HepG2 (cell line): ENCODE results near the gene CLEC16A. TPM values are rescaled to one million over a fixed set of nuclear protein-coding genes. Genes with fewer than 3 reads are reported as not detected.

Source experiments
- CHD4 ChIP-seq: fragments of 200-600 bp; sonication (generic); IDR thresholded peaks from 2 replicates; pipeline ENCODE4 v1.7.0; 2017; ENCODE audit warnings: mild to moderate bottlenecking, low read length, borderline replicate concordance
- FOXK2 ChIP-seq: fragments of 450-650 bp; IDR thresholded peaks from 2 replicates; pipeline ENCODE4 v1.6.1; 2016
- GATAD1 ChIP-seq: IDR thresholded peaks from 2 replicates; pipeline ENCODE4 v1.6.1; 2016; ENCODE audit warnings: missing genetic modification reagents, missing compliant biosample characterization
- JUN ChIP-seq: sonication (generic); formaldehyde crosslinking; IDR thresholded peaks from 2 replicates; pipeline ENCODE4 v1.4.0; 2020; ENCODE audit warnings: mild to moderate bottlenecking, missing genetic modification reagents
- KLF11 ChIP-seq: IDR thresholded peaks from 2 replicates; pipeline ENCODE4 v1.6.1; 2016; ENCODE audit warnings: missing compliant biosample characterization
- NFYB ChIP-seq: sonication (generic); formaldehyde crosslinking; IDR thresholded peaks from 2 replicates; pipeline ENCODE4 v1.4.0; 2020; ENCODE audit warnings: missing genetic modification reagents
- PCBP1 ChIP-seq: fragments of 200-400 bp; formaldehyde crosslinking; IDR thresholded peaks from 2 replicates; pipeline ENCODE4 v1.6.1; 2017; ENCODE audit warnings: mild to moderate bottlenecking, low read depth, low read length, borderline replicate concordance
- PRMT3 ChIP-seq: sonication (generic); formaldehyde crosslinking; IDR thresholded peaks from 2 replicates; pipeline ENCODE4 v1.8.1; 2022; ENCODE audit warnings: low read depth, mild to moderate bottlenecking, moderate library complexity, missing genetic modification reagents, borderline replicate concordance
- PRPF4 ChIP-seq: fragments of 200-400 bp; formaldehyde crosslinking; IDR thresholded peaks from 2 replicates; pipeline ENCODE4 v1.6.1; 2016; ENCODE audit warnings: low read length, low read depth; ENCODE audit not compliant: poor library complexity, severe bottlenecking
- RARA ChIP-seq: IDR thresholded peaks from 2 replicates; pipeline ENCODE4 v1.6.1; 2016; ENCODE audit warnings: missing genetic modification reagents, missing compliant biosample characterization
- ZNF3 ChIP-seq: IDR thresholded peaks from 2 replicates; pipeline ENCODE4 v1.7.0; 2017; ENCODE audit warnings: inconsistent platforms
- ZNF546 ChIP-seq: sonication (generic); formaldehyde crosslinking; conservative IDR thresholded peaks from 2 replicates; pipeline ENCODE4 v1.8.1; 2023; ENCODE audit warnings: mild to moderate bottlenecking, missing genetic modification reagents
- ZNF549 ChIP-seq: sonication (generic); formaldehyde crosslinking; IDR thresholded peaks from 2 replicates; pipeline ENCODE4 v1.5.0; 2020; ENCODE audit warnings: missing genetic modification reagents
- ZNF672 ChIP-seq: sonication (generic); formaldehyde crosslinking; IDR thresholded peaks from 2 replicates; pipeline ENCODE4 v1.8.1; 2022; ENCODE audit warnings: missing genetic modification reagents
- ZNF761 ChIP-seq: sonication (generic); formaldehyde crosslinking; conservative IDR thresholded peaks from 2 replicates; pipeline ENCODE4 v1.4.0; 2020; ENCODE audit warnings: mild to moderate bottlenecking, missing genetic modification reagents
- polyA plus RNA-seq, 8 experiments: library from polyadenylated mRNA; depleted of rRNA in 3 of 8; stranded (reverse) in 7 of 8; unstranded in 1 of 8; fragments of >200 nt; fragmentation: Illumina TruSeq in 4 of 8; extraction: Trizol in 4 of 8; gene quantifications; 2 replicates each; pipeline versions ENCODE4 v1.2.1 to v1.2.3, GENCODE V29; 2011 to 2016; ENCODE audit warnings: low read depth in 4 of 8, missing spikeins in 1 of 8, mixed read lengths in 1 of 8; ENCODE audit not compliant: insufficient read depth in 1 of 8
- total RNA-seq, 5 experiments: library from RNA; depleted of rRNA; stranded (reverse); fragments of >200 nt; fragmentation: Illumina TruSeq; extraction: Trizol; gene quantifications; 2 replicates each; pipeline ENCODE4 v1.2.3, GENCODE V29; 2016; ENCODE audit warnings: low read depth in 1 of 5
- TF ChIP-seq, protein P1 (sequence below): sonication (generic); formaldehyde crosslinking; IDR thresholded peaks from 2 replicates; pipeline ENCODE4 v1.4.0; 2020; ENCODE audit warnings: missing genetic modification reagents
- TF ChIP-seq, protein P2 (sequence below): sonication (generic); formaldehyde crosslinking; IDR thresholded peaks from 2 replicates; pipeline ENCODE4 v1.4.0; 2020; ENCODE audit warnings: missing genetic modification reagents
- TF ChIP-seq, protein P3 (sequence below): sonication (generic); formaldehyde crosslinking; IDR thresholded peaks from 2 replicates; pipeline ENCODE4 v1.8.1; 2023; ENCODE audit warnings: mild to moderate bottlenecking, missing genetic modification reagents, borderline replicate concordance
- TF ChIP-seq, protein P4 (sequence below): IDR thresholded peaks from 2 replicates; pipeline ENCODE4 v1.6.1; 2016; ENCODE audit warnings: mild to moderate bottlenecking, missing biosample characterization, missing genetic modification reagents
- TF ChIP-seq, protein P5 (sequence below): sonication (generic); formaldehyde crosslinking; IDR thresholded peaks from 2 replicates; pipeline ENCODE4 v1.4.0; 2020; ENCODE audit warnings: missing genetic modification reagents
- TF ChIP-seq, protein P6 (sequence below): sonication (generic); formaldehyde crosslinking; IDR thresholded peaks from 2 replicates; pipeline ENCODE4 v1.5.0; 2020; ENCODE audit warnings: mild to moderate bottlenecking, missing genetic modification reagents

CLEC16A gene
- total and polyA plus RNA-seq, 2 of the 13 experiments (the other 11 are each of a cell fraction or from before 2014, with no cell fraction given): 8.5 to 10.3 TPM

DNA sequence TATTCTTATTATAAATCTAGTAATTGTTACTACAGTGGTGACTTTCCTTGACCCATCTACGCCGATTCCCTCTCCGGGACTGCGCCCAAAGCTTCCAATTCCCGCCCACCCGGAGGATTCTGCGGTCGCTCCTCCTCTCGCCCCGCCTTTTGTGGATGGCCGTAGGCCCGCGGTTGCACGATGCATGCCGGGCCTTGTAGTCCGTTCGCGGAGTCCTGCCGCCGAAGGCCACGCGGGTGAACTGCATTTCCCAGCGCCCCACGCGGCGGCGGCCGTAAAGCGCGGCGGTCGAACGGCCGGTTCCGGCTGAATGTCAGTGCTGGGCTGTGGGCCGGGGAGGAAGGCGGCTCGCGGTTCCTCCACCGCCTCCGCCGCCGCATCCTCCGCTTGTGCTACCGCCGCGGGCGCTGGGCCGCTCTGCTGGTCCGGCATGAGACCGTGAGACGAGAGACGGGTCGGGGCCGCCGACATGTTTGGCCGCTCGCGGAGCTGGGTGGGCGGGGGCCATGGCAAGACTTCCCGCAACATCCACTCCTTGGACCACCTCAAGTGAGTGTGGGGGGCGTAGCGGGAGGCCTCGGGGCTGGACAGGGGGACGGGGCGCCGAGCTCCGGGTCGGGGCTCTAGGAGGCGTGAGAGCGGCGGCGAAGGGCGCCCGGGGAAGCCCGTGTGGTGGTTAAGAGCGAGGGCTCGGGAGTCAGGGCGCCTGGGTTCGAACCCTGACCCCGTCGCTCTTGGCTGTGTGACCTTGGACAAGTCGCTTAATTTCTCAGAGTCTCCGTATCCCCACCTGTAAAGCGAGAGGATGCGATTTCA, at the start of gene CLEC16A (continued):
- TF ChIP-seq PRPF4 (no peak), CHD4 (no peak), ZNF3 (CRISPR knock-in tag) (no peak), ZNF546 (peak; percentile 66; the same call in 1 of the 2 replicates), ZNF549 (CRISPR knock-in tag) (no peak), NFYB (peak; percentile 67; the same call in 1 of the 2 replicates), ZNF761 (0 out of 2 replicates have a peak, but pooled peaks have one; percentile 38), JUN (CRISPR knock-in tag) (peak; percentile 81), PCBP1 (no peak), ZNF672 (no peak), GATAD1 (CRISPR knock-in tag) (peak; percentile 97), RARA (peak; percentile 55; the same call in 1 of the 2 replicates), KLF11 (CRISPR knock-in tag) (peak; percentile 98), PRMT3 (no peak), FOXK2 (no peak)
- TF ChIP-seq, protein P1, sequence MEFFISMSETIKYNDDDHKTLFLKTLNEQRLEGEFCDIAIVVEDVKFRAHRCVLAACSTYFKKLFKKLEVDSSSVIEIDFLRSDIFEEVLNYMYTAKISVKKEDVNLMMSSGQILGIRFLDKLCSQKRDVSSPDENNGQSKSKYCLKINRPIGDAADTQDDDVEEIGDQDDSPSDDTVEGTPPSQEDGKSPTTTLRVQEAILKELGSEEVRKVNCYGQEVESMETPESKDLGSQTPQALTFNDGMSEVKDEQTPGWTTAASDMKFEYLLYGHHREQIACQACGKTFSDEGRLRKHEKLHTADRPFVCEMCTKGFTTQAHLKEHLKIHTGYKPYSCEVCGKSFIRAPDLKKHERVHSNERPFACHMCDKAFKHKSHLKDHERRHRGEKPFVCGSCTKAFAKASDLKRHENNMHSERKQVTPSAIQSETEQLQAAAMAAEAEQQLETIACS: 0 out of 2 replicates have a peak, but pooled peaks have one; percentile 40
- TF ChIP-seq, protein P2, sequence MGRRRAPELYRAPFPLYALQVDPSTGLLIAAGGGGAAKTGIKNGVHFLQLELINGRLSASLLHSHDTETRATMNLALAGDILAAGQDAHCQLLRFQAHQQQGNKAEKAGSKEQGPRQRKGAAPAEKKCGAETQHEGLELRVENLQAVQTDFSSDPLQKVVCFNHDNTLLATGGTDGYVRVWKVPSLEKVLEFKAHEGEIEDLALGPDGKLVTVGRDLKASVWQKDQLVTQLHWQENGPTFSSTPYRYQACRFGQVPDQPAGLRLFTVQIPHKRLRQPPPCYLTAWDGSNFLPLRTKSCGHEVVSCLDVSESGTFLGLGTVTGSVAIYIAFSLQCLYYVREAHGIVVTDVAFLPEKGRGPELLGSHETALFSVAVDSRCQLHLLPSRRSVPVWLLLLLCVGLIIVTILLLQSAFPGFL: no peak
- TF ChIP-seq, protein P3, sequence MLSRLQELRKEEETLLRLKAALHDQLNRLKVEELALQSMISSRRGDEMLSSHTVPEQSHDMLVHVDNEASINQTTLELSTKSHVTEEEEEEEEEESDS (CRISPR knock-in tag): no peak; the same call in 1 of the 2 replicates
- TF ChIP-seq, protein P4, sequence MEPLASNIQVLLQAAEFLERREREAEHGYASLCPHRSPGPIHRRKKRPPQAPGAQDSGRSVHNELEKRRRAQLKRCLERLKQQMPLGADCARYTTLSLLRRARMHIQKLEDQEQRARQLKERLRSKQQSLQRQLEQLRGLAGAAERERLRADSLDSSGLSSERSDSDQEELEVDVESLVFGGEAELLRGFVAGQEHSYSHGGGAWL (CRISPR knock-in tag): peak; percentile 97
- TF ChIP-seq, protein P5, sequence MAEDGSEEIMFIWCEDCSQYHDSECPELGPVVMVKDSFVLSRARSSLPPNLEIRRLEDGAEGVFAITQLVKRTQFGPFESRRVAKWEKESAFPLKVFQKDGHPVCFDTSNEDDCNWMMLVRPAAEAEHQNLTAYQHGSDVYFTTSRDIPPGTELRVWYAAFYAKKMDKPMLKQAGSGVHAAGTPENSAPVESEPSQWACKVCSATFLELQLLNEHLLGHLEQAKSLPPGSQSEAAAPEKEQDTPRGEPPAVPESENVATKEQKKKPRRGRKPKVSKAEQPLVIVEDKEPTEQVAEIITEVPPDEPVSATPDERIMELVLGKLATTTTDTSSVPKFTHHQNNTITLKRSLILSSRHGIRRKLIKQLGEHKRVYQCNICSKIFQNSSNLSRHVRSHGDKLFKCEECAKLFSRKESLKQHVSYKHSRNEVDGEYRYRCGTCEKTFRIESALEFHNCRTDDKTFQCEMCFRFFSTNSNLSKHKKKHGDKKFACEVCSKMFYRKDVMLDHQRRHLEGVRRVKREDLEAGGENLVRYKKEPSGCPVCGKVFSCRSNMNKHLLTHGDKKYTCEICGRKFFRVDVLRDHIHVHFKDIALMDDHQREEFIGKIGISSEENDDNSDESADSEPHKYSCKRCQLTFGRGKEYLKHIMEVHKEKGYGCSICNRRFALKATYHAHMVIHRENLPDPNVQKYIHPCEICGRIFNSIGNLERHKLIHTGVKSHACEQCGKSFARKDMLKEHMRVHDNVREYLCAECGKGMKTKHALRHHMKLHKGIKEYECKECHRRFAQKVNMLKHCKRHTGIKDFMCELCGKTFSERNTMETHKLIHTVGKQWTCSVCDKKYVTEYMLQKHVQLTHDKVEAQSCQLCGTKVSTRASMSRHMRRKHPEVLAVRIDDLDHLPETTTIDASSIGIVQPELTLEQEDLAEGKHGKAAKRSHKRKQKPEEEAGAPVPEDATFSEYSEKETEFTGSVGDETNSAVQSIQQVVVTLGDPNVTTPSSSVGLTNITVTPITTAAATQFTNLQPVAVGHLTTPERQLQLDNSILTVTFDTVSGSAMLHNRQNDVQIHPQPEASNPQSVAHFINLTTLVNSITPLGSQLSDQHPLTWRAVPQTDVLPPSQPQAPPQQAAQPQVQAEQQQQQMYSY (CRISPR knock-in tag): peak; percentile 61
- TF ChIP-seq, protein P6, sequence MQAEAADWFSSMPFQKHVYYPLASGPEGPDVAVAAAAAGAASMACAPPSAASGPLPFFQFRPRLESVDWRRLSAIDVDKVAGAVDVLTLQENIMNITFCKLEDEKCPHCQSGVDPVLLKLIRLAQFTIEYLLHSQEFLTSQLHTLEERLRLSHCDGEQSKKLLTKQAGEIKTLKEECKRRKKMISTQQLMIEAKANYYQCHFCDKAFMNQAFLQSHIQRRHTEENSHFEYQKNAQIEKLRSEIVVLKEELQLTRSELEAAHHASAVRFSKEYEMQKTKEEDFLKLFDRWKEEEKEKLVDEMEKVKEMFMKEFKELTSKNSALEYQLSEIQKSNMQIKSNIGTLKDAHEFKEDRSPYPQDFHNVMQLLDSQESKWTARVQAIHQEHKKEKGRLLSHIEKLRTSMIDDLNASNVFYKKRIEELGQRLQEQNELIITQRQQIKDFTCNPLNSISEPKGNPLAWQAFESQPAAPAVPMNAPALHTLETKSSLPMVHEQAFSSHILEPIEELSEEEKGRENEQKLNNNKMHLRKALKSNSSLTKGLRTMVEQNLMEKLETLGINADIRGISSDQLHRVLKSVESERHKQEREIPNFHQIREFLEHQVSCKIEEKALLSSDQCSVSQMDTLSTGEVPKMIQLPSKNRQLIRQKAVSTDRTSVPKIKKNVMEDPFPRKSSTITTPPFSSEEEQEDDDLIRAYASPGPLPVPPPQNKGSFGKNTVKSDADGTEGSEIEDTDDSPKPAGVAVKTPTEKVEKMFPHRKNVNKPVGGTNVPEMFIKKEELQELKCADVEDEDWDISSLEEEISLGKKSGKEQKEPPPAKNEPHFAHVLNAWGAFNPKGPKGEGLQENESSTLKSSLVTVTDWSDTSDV (CRISPR knock-in tag): no peak; the same call in 1 of the 2 replicates
